Peyer's patch (tissue), 4 donors: ENCODE results near the gene KATNAL2.

Source experiments
- CTCF ChIP-seq, 6 experiments: fragments of 450-650 bp in 4 of 6; fragments of 200-600 bp in 2 of 6; sonication (generic) in 1 of 6; IDR thresholded peaks; one replicate each; pipeline ENCODE4 v1.5.1; 2017 to 2019; ENCODE audit warnings: antibody characterized with exemption in 6 of 6, mild to moderate bottlenecking in 3 of 6, moderate library complexity in 1 of 6
- POLR2A ChIP-seq, 2 donors: fragments of 450-650 bp; IDR thresholded peaks; one replicate each; pipeline ENCODE4 v1.5.1; 2017; ENCODE audit warnings: antibody characterized with exemption in 2 of 2, mild to moderate bottlenecking in 2 of 2, moderate library complexity in 2 of 2

DNA sequence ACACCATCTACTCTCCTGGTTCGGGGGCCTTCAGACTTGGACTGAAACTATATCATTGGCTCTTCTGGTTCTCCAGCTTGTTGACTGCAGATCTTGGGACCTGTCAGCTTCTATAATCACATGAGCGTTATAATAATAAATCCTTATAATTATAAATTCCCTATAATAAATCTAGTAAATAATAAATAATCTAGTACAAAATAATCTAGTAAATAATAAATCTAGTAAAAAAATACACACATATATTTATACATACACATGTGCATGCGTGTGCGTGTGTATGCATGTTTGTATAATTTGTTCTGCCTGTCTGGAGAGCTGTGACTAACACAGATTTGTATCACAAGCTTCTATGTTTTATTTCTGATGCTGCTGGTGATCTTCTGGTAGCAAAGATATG lies 40.8 kb downstream of the KATNAL2 start:
- TF ChIP-seq CTCF (IDR thresholded peaks at IDR 0.05) = no peak
- TF ChIP-seq POLR2A (IDR thresholded peaks at IDR 0.05) = no peak
